Transverse colon (tissue), 4 donors: ENCODE measurements around the gene PDIA4. TPM values are rescaled to one million over a fixed set of nuclear protein-coding genes. Genes with fewer than 3 reads are reported as not detected.
"Not testable (repeated sequence)": the region's sequence is repeated elsewhere in the genome, so short reads cannot be mapped to it uniquely, and the experiment has no call there.

ENCODE experiments used
- DNase-seq: peaks from one replicate; pipeline ENCODE4 v3.0.0-alpha.2; 2019
- H3K27ac ChIP-seq, 4 donors: fragments of 200-600 bp; sonication (generic); 2 replicates each; pipeline ENCODE4 v1.5.1; 2016 to 2018; ENCODE audit warnings: inconsistent platforms in 4 of 4
- H3K27me3 ChIP-seq: fragments of 200-600 bp; sonication (generic); 2 replicates; pipeline ENCODE4 v1.5.1; 2017; ENCODE audit warnings: inconsistent platforms
- H3K36me3 ChIP-seq, 4 donors: fragments of 200-600 bp; sonication (generic); 2 replicates each; pipeline ENCODE4 v1.5.1; 2017 to 2019; ENCODE audit warnings: inconsistent platforms in 4 of 4
- H3K4me1 ChIP-seq, 4 donors: fragments of 200-600 bp; sonication (generic); 2 replicates each; pipeline ENCODE4 v1.5.1; 2017 to 2020; ENCODE audit warnings: inconsistent platforms in 4 of 4
- H3K4me3 ChIP-seq, 4 donors: fragments of 200-600 bp; sonication (generic); 1 replicate in 1 of 4; 2 replicates in 3 of 4; pipeline versions ENCODE4 v1.5.1 to v1.6.1; 2017 to 2019; ENCODE audit warnings: inconsistent platforms in 4 of 4
- H3K9me3 ChIP-seq, 2 donors: fragments of 200-600 bp; sonication (generic); 2 replicates each; pipeline ENCODE4 v1.5.1; 2017 to 2019; ENCODE audit warnings: inconsistent platforms in 2 of 2
- CTCF ChIP-seq, 5 experiments: fragments of 200-600 bp in 3 of 5; fragments of 450-650 bp in 2 of 5; sonication (generic) in 3 of 5; IDR thresholded peaks; 1 replicate in 2 of 5; 2 replicates in 3 of 5; pipeline ENCODE4 v1.5.1; 2016 to 2017; ENCODE audit warnings: antibody characterized with exemption in 5 of 5, inconsistent platforms in 3 of 5, mild to moderate bottlenecking in 2 of 5, moderate library complexity in 1 of 5
- EP300 ChIP-seq: sonication (generic); formaldehyde crosslinking; IDR thresholded peaks from one replicate; pipeline ENCODE4 v1.6.1; 2017; ENCODE audit warnings: antibody characterized with exemption, low read depth
- POLR2A ChIP-seq: fragments of 450-650 bp; IDR thresholded peaks from one replicate; pipeline ENCODE4 v1.6.1; 2016; ENCODE audit warnings: antibody characterized with exemption, mild to moderate bottlenecking, moderate library complexity
- POLR2AphosphoS5 ChIP-seq, 3 donors: sonication (generic); formaldehyde crosslinking; IDR thresholded peaks; one replicate each; pipeline ENCODE4 v1.6.1; 2016; ENCODE audit warnings: antibody characterized with exemption in 3 of 3
- WGBS, 2 donors: methylation state at CpG; one replicate each; pipeline ENCODE4 v1.1.5; 2018; ENCODE audit warnings: low coverage in 1 of 2; 5-methylcytosine and 5-hydroxymethylcytosine counted together
- in situ Hi-C, 4 donors: fragments of 200-750 bp; cut with MboI; loops; one replicate each; pipeline versions ENCODE4 v1.15.0 to v1.15.1; 2017; ENCODE audit warnings: low sequenced_read_pairs in 3 of 4, low pct_ligation_motif_present in 1 of 4, low pct_unique_long_range_greater_than_20kb in 1 of 4
- intact Hi-C: fragments of 100-400 bp; cut with DNase I; formaldehyde crosslinking; loops from one replicate; pipeline ENCODE4 v1.15.1; 2023; ENCODE audit warnings: low total_unique reads
- total RNA-seq, 4 donors: library from RNA; depleted of rRNA; stranded (reverse); fragments of >200 nt; gene quantifications; one replicate each; pipeline ENCODE4 v1.1.0, GENCODE V29; 2016

The PDIA4 gene
- total RNA-seq, 4 donors from 2014 or later, result 44.5 to 79.5 (median 74.7) TPM

GRCh38 chr7:149048805-149049204, 20.5 kb upstream of the PDIA4 start:
- no peak overlapping the region for H3K4me3 ChIP-seq
- no peaks in the 10 kb centered on the region for H3K36me3 ChIP-seq
- WGBS, 2 donors, result 99% methylated on average over 3 of the region's 3 CpGs; no CpG with 5 or more reads in 1 of the 2 donors
- intact Hi-C loops, result no loop called here
- no peak for DNase-seq
- H3K27ac ChIP-seq, result no peak overlapping the region
- in situ Hi-C loops, result no loop called here
- H3K27me3 ChIP-seq, result no peaks in the 10 kb centered on the region
- TF ChIP-seq CTCF (IDR thresholded peaks at IDR 0.05) (no peak), EP300 (no peak), POLR2AphosphoS5 (IDR thresholded peaks at IDR 0.05) (no peak), POLR2A (no peak)
- H3K9me3 ChIP-seq, result no peaks in the 10 kb centered on the region
- no peaks in the 10 kb centered on the region for H3K4me1 ChIP-seq

- in situ Hi-C loops, result no loop called here
- no peak for DNase-seq
Measured at GRCh38 chr7:149046416-149046815, 18.1 kb upstream of the PDIA4 start.

GRCh38 chr7:149043936-149044335, 15.6 kb upstream of the PDIA4 start:
- H3K4me3 ChIP-seq, result no peak overlapping the region
- H3K36me3 ChIP-seq, result no peaks in the 10 kb centered on the region
- no peaks in the 10 kb centered on the region for H3K27me3 ChIP-seq
- no peaks in the 10 kb centered on the region for H3K9me3 ChIP-seq
- WGBS, 2 donors, result 91 to 96% methylated on average over 7 to 8 of the region's 8 CpGs
- intact Hi-C loops, result no loop called here
- no peak for DNase-seq
- TF ChIP-seq CTCF (IDR thresholded peaks at IDR 0.05) (no peak), POLR2A (no peak)
- in situ Hi-C loops, result no loop called here
- H3K4me1 ChIP-seq, result no peaks in the 10 kb centered on the region
- H3K27ac ChIP-seq, result no peak overlapping the region

More at GRCh38 chr7:149046416-149046815, 18.1 kb upstream of the PDIA4 start:
- H3K36me3 ChIP-seq, result no peaks in the 10 kb centered on the region
- TF ChIP-seq POLR2A, result no peak
- no peak for TF ChIP-seq POLR2AphosphoS5 (IDR thresholded peaks at IDR 0.05)
- no peak for TF ChIP-seq EP300
- no peak for TF ChIP-seq CTCF (IDR thresholded peaks at IDR 0.05)
- intact Hi-C loops, result no loop called here
- WGBS, 2 donors, result 96% methylated on average over 2 of the region's 2 CpGs; no CpG with 5 or more reads in 1 of the 2 donors
- no peaks in the 10 kb centered on the region for H3K27me3 ChIP-seq
- no peaks in the 10 kb centered on the region for H3K9me3 ChIP-seq
- H3K4me1 ChIP-seq, result no peaks in the 10 kb centered on the region
- no peak overlapping the region for H3K27ac ChIP-seq
- no peak overlapping the region for H3K4me3 ChIP-seq

- no peaks in the 10 kb centered on the region for H3K36me3 ChIP-seq
- peaks cover 0 to 7% of the 10 kb centered on the region in 2 donors for H3K9me3 ChIP-seq
- 53 to 79% methylated on average over 3 to 5 of the region's 5 CpGs for WGBS, 2 donors
- no peak for DNase-seq
- H3K4me3 ChIP-seq, result no peak overlapping the region
- intact Hi-C loops, result no loop called here
- in situ Hi-C loops, result no loop called here
- H3K4me1 ChIP-seq, result no peaks in the 10 kb centered on the region
- H3K27ac ChIP-seq, result no peak overlapping the region
- TF ChIP-seq CTCF (IDR thresholded peaks at IDR 0.05) (no peak), POLR2A (no peak), POLR2AphosphoS5 (IDR thresholded peaks at IDR 0.05) (no peak), EP300 (no peak)
- H3K27me3 ChIP-seq, result no peaks in the 10 kb centered on the region
Measured at GRCh38 chr7:149041350-149041749, 13.0 kb upstream of the PDIA4 start.

- H3K36me3 ChIP-seq, H3K4me1 ChIP-seq, H3K27me3 ChIP-seq, H3K4me3 ChIP-seq, H3K9me3 ChIP-seq, intact Hi-C loops, in situ Hi-C loops, DNase-seq, H3K27ac ChIP-seq: not testable (repeated sequence)
- WGBS, 2 donors, result 93% methylated on average over 32 of the region's 32 CpGs; no CpG with 5 or more reads in 1 of the 2 donors
Measured at GRCh38 chr7:149038641-149039040, 10.3 kb upstream of the PDIA4 start.
